GM19238 (cell line): ENCODE results near the gene SGMS1.
"Not testable (repeated sequence)": the region's sequence is repeated elsewhere in the genome, so short reads cannot be mapped to it uniquely, and the experiment has no call there.

Experiments
- DNase-seq: peaks from one replicate; pipeline ENCODE4 v3.0.0; 2011; ENCODE audit warnings: low spot score; ENCODE audit not compliant: insufficient read length

The SGMS1 gene

DNA sequence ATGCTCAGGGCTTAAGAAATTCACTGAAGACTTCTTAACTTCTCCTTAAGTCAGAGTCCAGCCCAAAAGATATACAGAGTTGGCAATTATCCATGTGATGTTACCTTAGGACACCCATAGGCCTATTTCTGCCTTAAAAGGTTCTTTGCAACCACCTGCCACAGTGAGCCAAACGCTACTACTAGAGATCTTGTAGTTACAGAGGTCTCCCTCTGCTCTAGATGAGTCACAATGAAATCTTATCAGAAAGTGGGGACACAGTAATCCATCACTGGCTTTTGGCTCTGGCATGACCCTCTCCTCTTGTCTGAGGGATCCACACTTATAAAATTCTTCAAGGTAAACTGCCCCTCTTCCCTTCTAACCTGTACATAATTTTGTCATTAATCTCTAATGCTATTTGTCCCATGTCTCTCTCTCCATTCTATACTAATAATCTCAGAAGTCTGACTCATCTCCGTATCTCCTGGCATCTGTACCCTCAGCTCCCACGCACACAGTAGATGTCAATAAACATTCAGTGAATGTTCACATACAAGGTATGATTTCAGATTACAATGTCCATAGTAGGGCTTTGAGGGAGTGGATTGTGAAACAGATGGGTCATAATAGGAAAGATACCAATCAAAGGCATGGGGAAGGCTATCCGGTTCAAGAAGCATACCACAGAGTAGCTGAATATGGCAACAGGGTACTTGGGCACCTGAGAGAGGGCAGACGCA is 112.1 kb downstream of the SGMS1 start:
- DNase-seq = no peak

DNA sequence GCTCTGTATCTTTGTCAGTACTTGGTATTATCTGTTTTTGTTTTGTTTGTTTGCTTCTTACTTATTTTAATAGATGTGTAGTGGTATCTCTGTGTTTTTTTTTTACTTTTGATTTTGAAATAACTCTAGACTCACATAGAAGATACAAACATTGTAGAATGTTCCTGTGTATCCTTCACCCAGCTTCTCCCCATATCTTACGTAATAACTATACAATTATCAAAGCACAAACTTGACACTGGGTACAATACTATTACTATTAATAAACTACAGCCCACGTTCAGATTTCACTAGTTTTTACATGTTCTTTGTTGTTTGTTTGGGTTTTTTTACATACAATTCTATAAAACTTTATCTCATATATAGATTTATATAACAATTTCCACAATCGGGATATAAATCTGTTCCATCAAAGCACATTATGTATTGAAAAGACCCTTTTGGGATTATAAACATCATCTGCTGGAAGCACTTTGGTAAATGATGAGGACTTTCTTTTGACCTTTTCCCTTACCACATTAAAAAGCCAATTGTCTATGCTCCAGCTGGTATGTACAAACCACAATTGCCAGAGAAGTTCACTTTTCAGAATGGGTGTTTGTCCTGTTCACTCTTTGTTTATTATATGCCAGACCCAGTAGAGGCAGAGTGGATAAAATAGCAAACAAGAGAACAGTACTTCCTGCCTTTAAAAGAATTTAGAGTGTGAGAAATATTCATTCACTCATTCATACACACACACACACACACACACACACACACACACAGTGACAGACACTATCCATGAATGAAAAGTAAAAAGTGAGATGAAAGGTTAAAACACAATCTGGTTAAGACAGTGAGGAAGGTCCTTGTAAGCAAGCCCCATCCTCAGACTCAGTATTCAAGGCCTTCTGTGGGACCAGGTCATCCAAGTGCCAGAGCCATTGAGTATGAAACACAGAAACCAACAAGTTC is 113.0 kb downstream of the SGMS1 start:
- no peak for DNase-seq

DNA sequence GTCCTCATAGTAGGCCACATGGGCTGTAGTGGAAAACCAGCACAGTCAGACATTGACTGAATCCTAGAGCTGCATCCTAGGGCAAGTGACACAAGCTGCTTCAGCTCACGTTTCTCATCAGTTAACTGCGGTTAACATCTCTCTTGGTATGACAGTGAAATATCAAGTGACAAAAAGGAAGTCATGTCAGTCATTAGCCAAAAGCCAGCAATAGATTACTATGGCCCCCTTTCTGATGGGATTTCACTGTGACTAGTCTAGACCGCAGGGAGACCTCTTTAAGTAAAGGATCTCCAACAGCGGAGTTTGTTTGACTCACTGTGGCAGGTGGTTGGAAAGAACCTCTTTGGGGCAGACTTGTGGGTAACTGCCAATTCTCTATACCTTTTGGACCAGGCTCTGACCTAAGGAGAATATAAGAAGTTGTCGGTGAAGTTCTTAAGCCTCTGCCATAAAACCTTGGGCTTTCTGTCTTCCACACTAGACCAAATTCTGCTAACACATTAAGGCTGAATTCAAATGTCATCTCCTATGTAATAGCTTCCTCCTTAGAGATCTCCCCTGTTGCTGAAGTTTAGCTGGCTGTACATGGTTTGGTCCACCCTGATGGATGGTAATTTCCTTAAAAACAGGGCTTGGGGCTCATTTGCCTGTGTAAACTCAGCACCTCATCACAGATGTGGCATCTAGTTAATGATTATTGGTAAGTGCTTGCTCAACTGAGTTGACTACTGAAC is 115.3 kb downstream of the SGMS1 start:
- DNase-seq = peak; percentile 32

DNA sequence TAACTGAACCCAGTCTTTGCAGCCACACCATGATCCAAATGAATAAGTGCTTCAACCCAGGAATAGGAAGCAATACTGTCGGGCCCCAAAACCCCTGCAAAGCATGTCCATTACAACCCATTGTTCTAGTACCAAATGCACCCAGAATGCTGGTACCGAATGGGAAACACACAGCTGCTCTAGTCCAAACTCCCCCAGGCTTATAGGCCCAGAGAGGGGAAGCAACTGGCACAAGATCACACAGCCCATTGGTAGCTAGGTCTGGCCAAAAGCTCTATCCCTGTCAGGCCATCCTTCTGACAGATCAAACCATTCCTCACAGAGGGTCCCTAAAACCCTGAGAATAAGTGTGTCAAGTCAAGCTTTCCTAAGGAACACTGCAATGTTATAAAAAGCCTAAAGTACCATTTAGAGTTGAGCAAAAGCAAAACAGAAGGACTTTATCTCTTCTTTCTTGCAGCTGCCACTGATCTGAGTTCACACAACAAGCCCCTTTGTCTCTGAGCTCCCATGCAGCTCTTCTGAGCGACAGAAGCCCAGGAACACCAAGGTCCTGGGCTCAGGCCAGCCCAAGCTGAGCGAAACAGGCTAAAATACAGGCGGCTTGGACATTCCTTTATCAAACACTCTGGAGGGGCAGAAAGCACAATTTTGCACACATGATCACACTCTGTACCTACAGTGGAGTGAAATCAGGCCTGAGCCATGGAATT is 116.7 kb downstream of the SGMS1 start:
- no peak for DNase-seq

DNA sequence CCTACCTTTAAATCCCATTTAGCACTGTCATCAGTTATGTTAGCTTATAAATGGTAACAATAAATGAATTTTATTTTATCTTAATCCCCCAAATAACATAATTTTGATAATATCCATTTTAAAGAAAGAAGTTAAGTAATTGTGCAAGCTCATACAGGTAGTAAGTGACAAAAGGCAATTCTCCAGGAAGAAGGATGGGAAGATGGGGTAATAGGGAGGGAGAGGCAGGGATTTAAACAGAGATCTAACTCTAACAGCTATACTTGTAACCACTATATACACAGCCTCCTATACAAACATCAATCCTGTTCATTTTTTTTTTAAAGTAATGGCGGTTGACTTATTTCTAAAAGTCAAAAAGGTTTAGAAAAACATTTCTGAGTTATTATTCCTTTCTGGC is 119.4 kb downstream of the SGMS1 start:
- no peak for DNase-seq

DNA sequence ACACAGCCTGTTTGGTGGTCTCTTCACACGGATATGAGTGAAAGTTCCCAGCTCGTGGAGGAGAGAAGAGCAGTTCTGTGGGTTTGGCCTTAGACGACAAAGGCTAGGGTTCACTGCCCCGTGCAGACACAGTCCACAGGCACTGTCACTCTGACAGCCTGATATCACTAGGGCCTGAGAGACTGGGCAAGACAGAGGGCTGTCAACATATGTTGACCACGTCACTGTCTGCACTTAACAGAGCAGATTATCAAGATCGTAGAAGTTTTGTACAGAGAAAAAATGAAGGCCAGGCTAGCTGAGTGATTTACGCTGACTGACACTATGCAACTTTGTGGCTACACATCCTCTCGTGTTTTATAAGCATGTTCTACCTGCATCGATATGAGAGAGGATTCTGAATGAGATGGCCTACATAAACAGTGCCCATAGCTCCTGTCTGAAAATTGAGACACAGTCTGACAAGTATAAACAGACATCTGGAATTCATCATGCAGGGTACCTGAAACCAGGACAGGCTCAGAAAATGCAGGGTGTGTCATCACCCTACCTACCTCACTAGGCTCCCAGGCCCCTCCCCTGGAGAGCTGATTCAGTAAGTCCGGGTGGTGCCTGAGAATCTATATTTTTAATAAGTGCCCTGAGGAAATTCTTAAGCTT is 120.0 kb downstream of the SGMS1 start:
- no peak for DNase-seq

DNA sequence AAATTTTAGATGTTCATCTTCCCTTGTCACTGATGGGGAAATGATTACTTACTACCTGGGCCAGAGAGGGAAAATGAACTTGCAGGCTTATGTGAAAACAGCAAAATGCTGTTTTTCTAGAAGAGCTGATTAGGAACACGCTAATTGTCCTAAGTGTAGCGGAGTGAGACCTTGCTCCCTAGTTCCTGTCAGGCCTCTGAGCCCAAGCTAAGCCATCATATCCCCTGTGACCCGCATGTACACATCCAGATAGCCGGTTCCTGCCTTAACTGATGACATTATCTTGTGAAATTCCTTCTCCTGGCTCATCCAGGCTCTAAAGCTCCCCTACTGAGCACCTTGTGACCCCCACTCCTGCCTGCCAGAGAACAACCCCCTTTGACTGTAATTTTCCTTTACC is 120.6 kb downstream of the SGMS1 start:
- DNase-seq = not testable (repeated sequence)

DNA sequence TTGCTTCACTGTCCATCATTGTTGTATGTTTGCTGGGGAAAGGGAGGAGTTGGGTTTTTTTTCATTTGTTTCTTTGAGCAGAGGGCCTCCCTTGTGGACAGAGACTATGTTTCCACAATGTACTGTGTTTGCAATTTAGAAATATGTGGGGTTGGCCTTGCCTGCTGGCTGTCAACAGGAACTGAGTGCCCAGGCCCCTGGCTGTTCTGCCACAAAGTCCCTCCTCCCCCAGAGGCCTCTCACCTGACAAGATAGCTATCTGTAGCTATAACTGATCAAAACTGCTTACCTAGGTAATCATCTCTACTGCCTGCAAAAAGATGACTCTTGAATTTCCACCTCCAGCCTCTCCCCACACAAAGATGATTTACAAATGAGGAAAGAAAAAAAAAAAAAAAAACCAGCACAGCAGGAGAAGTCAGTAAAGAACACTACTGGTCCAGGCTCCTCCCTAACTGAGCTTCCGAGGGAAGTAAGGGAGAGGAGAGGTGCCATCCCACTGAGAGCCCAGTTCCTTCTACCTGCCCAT is 121.8 kb downstream of the SGMS1 start:
- no peak for DNase-seq

DNA sequence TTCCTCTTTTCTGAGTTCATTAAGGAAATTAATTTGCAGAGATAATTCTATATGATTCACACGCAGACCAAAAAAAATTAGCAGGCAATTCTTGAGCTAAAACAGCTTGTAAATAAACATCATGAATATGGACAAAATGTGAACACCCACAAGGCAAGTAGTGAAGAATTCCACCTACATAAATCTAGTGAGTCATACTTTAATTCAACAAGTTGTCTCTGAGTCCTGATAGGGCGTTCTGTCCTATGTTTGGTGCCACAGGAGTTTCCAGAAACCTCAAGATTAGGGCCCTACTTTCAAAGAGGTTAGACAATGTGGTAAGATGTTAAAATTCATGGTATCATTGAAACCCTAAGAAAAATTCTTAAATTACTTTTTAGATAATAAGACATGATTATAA is 122.3 kb downstream of the SGMS1 start:
- no peak for DNase-seq

DNA sequence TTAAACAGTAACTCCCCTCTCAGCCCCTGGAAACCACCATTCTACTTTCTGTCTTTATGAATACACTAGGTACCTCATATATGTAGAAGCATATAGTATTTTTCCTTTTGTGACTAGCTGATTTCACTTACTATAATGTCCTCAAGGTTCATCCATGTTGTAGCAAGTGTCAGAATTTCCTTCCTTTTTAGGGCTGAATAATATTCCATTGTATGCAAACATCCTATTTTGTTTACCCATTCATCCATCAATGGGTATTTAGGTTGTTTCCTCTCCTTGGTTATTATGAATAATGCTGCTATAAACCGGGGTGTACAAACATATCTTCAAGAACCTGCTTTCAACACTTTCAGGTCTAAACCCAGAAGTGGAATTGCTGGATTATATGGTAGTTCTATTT is 125.3 kb downstream of the SGMS1 start:
- DNase-seq = no peak

DNA sequence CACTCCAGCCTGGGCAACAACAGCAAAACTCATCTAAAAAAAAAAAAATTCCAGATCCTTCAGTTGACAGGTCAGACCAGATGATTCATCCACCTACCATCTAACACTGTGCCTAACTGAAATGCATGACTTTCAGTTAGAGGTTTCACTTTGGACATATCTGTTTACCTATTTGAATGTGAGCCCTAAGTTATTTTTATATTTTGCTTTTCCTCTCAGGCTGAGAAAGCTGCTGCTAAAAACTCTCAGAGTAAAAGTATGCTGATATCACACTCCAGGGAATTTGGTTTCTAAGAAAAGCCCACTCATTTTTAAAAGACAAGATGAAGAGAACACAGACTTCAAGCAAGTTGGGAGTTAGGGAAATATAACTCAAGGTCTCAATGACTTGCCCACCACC is 126.0 kb downstream of the SGMS1 start:
- no peak for DNase-seq

DNA sequence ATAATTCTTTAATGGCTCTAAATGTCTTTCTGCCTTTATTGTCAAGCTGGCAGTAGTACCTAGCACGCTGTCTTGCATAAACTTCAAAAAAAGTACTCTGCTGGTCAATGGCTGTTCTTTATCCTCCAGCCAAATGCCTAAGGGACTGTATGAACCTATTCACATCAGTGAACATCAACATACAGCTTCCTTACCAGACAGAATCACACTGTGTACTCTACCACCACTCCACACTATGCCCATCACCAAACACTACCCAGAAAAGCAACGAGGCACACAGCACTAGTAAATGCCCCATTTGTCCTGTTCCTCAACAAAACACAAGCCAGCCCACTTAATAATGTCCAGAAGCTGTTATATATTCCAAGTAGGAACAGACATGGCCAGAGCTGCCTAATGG is 127.5 kb downstream of the SGMS1 start:
- no peak for DNase-seq

DNA sequence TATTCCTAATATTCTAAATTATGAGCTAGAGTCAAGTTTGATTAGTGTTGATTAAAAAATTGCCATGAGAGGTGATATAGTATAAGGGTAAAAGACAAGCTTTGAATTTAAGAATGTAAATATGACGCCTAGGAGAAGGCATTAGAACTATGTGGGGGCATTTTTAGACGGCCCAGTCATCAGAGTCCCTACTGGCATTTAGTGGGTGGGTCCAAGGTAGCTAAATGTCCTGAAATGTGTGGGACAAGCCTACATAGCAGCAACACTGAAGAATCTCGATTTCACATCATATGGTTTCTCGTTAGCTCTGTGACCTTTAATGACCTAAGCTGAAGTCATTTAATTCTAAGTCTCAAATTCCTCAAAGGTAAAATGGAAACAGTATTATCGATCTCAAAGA is 133.5 kb downstream of the SGMS1 start:
- no peak for DNase-seq

DNA sequence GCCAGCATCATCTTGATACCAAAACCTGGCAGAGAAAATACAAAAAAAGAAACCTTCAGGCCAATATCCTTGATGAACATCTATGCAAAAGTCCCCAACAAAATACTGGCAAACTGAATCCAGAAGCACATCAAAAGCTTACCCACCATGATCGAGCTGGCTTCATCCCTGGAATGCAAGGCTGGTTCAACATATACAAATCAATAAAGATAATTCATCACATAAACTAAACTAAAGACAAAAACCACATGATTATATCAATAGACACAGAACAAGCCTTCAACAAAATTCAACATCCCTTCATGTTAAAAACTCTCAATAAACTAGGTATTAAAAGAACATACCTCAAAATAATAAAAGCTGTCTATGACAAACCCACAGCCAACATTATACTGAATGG is 139.2 kb downstream of the SGMS1 start:
- DNase-seq = not testable (repeated sequence)

DNA sequence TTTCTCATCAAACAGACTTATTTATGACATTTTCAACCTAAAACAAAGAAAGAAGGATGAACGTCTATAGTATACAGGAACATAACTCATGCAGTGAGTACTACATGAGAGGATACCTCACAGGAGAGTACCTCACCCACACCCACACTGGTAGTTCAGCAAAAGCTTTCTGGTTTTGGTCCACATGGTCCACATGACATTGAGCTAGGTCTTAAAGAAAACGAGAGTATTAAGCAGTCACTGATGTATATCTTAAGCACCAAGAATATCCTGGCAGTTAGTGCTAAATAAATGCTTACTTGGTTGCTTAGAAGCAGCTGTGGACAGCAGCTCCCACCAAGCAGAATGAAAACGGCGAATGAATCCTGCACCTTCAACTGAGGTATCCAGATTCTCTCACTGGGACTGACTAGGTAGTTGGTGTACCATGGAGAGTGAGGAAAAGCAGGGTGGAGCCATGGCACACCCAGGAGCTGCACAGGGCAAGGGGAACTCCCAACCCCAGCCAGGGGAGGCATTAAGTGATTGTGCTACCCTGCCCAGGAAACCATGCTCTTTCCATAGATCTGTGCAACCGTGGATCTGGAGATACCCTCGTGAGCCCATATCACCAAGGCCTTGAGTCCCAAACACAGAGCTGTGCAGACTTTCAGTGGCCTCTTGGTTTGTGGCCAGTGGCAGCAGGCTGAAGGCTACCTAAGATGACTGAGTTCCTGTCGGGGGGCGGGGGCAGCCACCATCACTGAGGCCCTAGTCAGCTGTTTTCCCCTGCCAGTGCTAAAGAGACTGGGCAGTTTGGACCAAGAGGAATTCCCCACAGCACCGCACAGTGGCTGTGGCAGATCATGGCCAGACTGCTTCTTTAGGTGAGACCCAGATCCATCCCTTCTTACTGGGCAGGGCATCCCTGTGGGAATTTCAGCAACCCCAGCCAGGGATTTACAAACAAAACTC is 143.4 kb downstream of the SGMS1 start:
- no peak for DNase-seq

DNA sequence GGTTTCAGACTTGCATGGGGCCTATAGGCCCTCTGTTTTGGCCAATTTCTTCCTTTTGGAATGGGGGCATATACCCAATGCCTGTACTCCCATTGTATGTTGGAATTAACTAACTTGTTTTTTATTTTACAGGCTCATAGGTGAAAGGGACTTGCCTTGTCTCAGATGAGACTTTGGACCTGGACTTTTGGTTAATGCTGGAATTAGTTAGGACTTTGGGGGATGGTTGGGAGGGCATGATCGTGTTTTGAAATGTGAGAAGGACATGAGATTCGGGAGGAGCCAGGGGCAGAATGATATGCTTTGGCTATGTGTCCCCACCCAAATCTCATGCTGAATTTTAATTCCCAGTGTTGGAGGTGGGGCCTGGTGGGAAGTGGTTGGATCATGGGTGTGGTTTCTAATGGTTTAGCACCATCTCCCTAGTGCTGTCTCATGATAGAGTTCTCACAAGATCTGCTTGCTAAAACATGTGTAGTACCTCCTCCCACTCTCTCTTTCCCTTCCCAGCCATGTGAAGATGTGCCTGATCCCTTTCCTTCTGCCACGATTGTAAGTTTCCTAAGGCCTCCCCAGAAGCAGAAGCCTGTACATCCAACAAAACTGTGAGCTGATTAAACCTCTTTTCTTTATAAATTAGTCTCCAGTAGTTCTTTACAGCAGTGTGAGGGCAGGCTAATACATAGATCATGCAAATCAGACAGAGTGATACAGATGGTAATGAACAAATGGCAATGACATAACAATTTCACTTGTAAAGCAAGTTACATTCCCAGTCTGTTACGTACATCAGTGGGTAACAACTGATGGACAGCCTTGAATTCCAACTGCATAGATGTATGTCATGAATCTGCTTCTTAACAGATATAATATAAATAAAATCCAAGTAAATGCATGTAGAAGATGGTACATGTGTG is 146.2 kb downstream of the SGMS1 start:
- no peak for DNase-seq

DNA sequence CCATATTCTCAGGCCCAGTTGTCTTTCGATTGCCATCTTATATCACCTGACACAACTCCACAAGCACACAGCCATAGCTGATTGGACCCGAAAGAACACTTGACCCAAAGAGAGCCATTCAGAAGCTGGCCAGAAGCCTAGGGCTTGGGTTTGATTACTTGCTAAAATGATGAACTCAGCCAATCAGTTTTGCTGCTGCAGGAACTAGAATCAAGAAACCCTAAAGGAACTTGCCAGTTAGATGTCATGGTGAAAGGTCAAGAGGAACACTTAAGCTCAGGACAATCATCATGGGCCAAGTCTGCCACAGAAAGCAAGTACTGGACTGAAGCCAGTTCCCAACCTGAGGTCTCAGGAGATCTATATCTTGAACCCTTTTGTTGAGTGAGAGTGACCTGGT is 150.0 kb downstream of the SGMS1 start:
- DNase-seq = no peak

DNA sequence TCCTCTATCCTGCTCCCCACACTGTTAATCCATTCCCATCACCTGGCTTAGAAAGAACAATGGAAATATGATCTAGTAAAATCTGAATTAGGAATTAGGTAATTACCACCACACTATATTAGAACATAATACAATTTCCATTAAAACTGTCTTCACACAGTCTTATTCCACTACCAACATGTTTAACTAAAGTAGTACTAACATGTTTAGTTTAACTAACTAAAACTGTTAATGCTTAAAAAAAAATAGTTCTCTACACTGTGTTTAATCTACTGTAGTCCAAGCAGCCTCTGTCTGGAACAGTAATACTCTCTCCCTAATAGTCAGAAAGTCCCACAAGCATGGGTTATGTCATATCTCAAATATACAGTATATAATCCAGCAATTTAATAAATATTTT is 150.8 kb downstream of the SGMS1 start:
- no peak for DNase-seq
